ENCODE results near the gene PSEN2. TPM values are rescaled to one million over a fixed set of nuclear protein-coding genes. Genes with fewer than 3 reads are reported as not detected.

PSEN2 gene
- total and polyA plus RNA-seq, 10 of the 15 experiments (the other 5 are each of a cell fraction or from before 2014, with no cell fraction given) = 0.90 to 13.3 (median 7.0) TPM

GRCh38 chr1:226893936-226894335 is 23.5 kb downstream of the PSEN2 start:
- no peaks in the 10 kb centered on the region for H3K79me2 ChIP-seq (ENCODE audit: control insufficient read depth, insufficient read depth, low read length)
- BruUV-seq (replicated peaks) = no TSS peak
- WGBS (ENCODE audit: insufficient coverage, insufficient replicate concordance, low lambda C conversion rate, missing lambda C conversion rate) = 61% methylated on average over 13 of the region's 13 CpGs
- no peak overlapping the region for H3K9ac ChIP-seq (ENCODE audit: control insufficient read depth, insufficient read depth, low read length)
- no peaks in the 10 kb centered on the region for H3K9me3 ChIP-seq (replicated peaks; ENCODE audit: control insufficient read depth, insufficient read depth, low read length)
- ChIA-PET POLR2A (no interaction called here), CTCF (interaction anchor here (1.0 kb wide), 1 partner anchor 347 kb away, joined by 3 read pairs; no protein-coding TSS in a partner anchor), SMC1A (ENCODE audit: uncharacterized antibody, unreplicated experiment) (no interaction called here), RAD21 (ENCODE audit: unreplicated experiment) (no interaction called here)
- intact Hi-C loops (cut with micrococcal nuclease; ENCODE audit: unreplicated experiment) = no loop called here
- H3K27ac ChIP-seq (ENCODE audit: control insufficient read depth, insufficient read depth) = no peak overlapping the region
- no peak for DNase-seq (ENCODE audit: low read depth, low spot score)
- H2AFZ ChIP-seq (ENCODE audit: control insufficient read depth, low read depth, low read length) = no peak overlapping the region
- H3K27me3 ChIP-seq (replicated peaks in 1 of 2; ENCODE audit: control insufficient read depth in 2 of 2, insufficient read depth in 2 of 2, low read length in 1 of 2) = no peaks in the 10 kb centered on the region
- in situ Hi-C loops (cut with MboI) = no loop called here
- no peak for ATAC-seq
- H3K4me2 ChIP-seq (ENCODE audit: control insufficient read depth, insufficient read depth) = no peak overlapping the region
- H3K4me3 ChIP-seq = no peak overlapping the region
- H3K4me1 ChIP-seq (ENCODE audit: control insufficient read depth, insufficient read depth, low read length) = no peaks in the 10 kb centered on the region
- no peak for FAIRE-seq
- no peaks in the 10 kb centered on the region for H4K20me1 ChIP-seq (ENCODE audit: control insufficient read depth, insufficient read depth)
- H3K36me3 ChIP-seq (ENCODE audit: control insufficient read depth in 2 of 2, insufficient read depth in 2 of 2, low read length in 1 of 2) = peaks cover 0 to 4% of the 10 kb centered on the region in 2 experiments; a peak in 2 of 4 replicates
- no peak for TF ChIP-seq PRDM15 (CRISPR knock-in tag; IDR thresholded peaks at IDR 0.05)
- TF ChIP-seq KAT2A (conservative IDR thresholded peaks at IDR 0.05; ENCODE audit: control insufficient read depth, low read depth, low read length) = no peak
- no peak for TF ChIP-seq REST (IDR thresholded peaks at IDR 0.05; ENCODE audit: low read depth, low read length)
- TF ChIP-seq GABPA (IDR thresholded peaks at IDR 0.05; ENCODE audit: low read depth) = no peak
- TF ChIP-seq HSF1 (IDR thresholded peaks at IDR 0.05; ENCODE audit: low read depth, low read length) = no peak
- no peak for TF ChIP-seq RFX5 (IDR thresholded peaks at IDR 0.05; ENCODE audit: low read depth, low read length)
- TF ChIP-seq ZBTB40 (IDR thresholded peaks at IDR 0.05; ENCODE audit: borderline replicate concordance) = no peak
- no peak for TF ChIP-seq GATAD2B (conservative IDR thresholded peaks at IDR 0.05; ENCODE audit: low read depth)
- TF ChIP-seq PAX8 (IDR thresholded peaks at IDR 0.05) = no peak

Measured in GM12878 (cell line).